Measurements from ENCODE around the gene LIMCH1.
"Not testable (repeated sequence)": the region's sequence is repeated elsewhere in the genome, so short reads cannot be mapped to it uniquely, and the experiment has no call there.

The LIMCH1 gene

GRCh38 chr4:41632481-41633073, 94.6 kb downstream of the LIMCH1 start:
- WGBS = 89% methylated on average over 11 of the region's 11 CpGs

GRCh38 chr4:41633321-41633720, 95.4 kb downstream of the LIMCH1 start:
- Histone ChIP-seq H3K27me3 (ENCODE audit: insufficient read depth, low read length) (no peaks in the 10 kb centered on the region), H3K4me1 (ENCODE audit: insufficient read depth, low read length) (0 out of 2 replicates have a peak, but pooled peaks cover 7% of the 10 kb centered on the region), H3K9me3 (ENCODE audit: insufficient read depth, low read depth, low read length) (no peaks in the 10 kb centered on the region), H3K4me3 (ENCODE audit: low read length) (no peak overlapping the region), H3K36me3 (ENCODE audit: insufficient read depth, low read length) (no peaks in the 10 kb centered on the region), H3K9ac (ENCODE audit: low read depth, low read length) (no peak overlapping the region), H3K27ac (ENCODE audit: low read depth, low read length) (no peak overlapping the region)
- 91% methylated on average over 4 of the region's 4 CpGs for WGBS

More at GRCh38 chr4:41632481-41633073, 94.6 kb downstream of the LIMCH1 start:
- Histone ChIP-seq H3K27me3 (ENCODE audit: insufficient read depth, low read length) (no peaks in the 10 kb centered on the region), H3K27ac (ENCODE audit: low read depth, low read length) (no peak overlapping the region), H3K36me3 (ENCODE audit: insufficient read depth, low read length) (no peaks in the 10 kb centered on the region), H3K4me3 (ENCODE audit: low read length) (no peak overlapping the region), H3K4me1 (ENCODE audit: insufficient read depth, low read length) (0 out of 2 replicates have a peak, but pooled peaks cover 7% of the 10 kb centered on the region), H3K9ac (ENCODE audit: low read depth, low read length) (no peak overlapping the region), H3K9me3 (ENCODE audit: insufficient read depth, low read depth, low read length) (no peaks in the 10 kb centered on the region)

GRCh38 chr4:41635441-41635840, 97.5 kb downstream of the LIMCH1 start:
- Histone ChIP-seq H3K4me1 (ENCODE audit: insufficient read depth, low read length) (peaks cover 18% of the 10 kb centered on the region), H3K9ac (ENCODE audit: low read depth, low read length) (no peak overlapping the region), H3K9me3 (ENCODE audit: insufficient read depth, low read depth, low read length) (no peaks in the 10 kb centered on the region), H3K27me3 (ENCODE audit: insufficient read depth, low read length) (no peaks in the 10 kb centered on the region), H3K36me3 (ENCODE audit: insufficient read depth, low read length) (no peaks in the 10 kb centered on the region), H3K4me3 (ENCODE audit: low read length) (no peak overlapping the region), H3K27ac (ENCODE audit: low read depth, low read length) (no peak overlapping the region)
- 89% methylated on average over 1 of the region's 3 CpGs for WGBS

GRCh38 chr4:41638203-41638602, 100.2 kb downstream of the LIMCH1 start:
- H3K4me3 ChIP-seq (ENCODE audit: low read length) = no peak overlapping the region
- H3K9ac ChIP-seq (ENCODE audit: low read depth, low read length) = no peak overlapping the region
- H3K36me3 ChIP-seq (ENCODE audit: insufficient read depth, low read length) = no peaks in the 10 kb centered on the region
- 95% methylated on average over 3 of the region's 3 CpGs for WGBS
- H3K9me3 ChIP-seq (ENCODE audit: insufficient read depth, low read depth, low read length) = no peaks in the 10 kb centered on the region
- H3K27ac ChIP-seq (ENCODE audit: low read depth, low read length) = no peak overlapping the region
- H3K27me3 ChIP-seq (ENCODE audit: insufficient read depth, low read length) = no peaks in the 10 kb centered on the region
- peaks cover 11% of the 10 kb centered on the region for H3K4me1 ChIP-seq (ENCODE audit: insufficient read depth, low read length)

GRCh38 chr4:41638866-41639265, 100.9 kb downstream of the LIMCH1 start:
- Histone ChIP-seq H3K27me3 (ENCODE audit: insufficient read depth, low read length) (peaks cover 3% of the 10 kb centered on the region; the same call in 1 of the 2 replicates), H3K27ac (ENCODE audit: low read depth, low read length) (no peak overlapping the region), H3K9ac (ENCODE audit: low read depth, low read length) (no peak overlapping the region), H3K4me1 (ENCODE audit: insufficient read depth, low read length) (peaks cover 14% of the 10 kb centered on the region), H3K36me3 (ENCODE audit: insufficient read depth, low read length) (no peaks in the 10 kb centered on the region), H3K9me3 (ENCODE audit: insufficient read depth, low read depth, low read length) (no peaks in the 10 kb centered on the region), H3K4me3 (ENCODE audit: low read length) (no peak overlapping the region)
- 95% methylated on average over 1 of the region's 4 CpGs for WGBS

- Histone ChIP-seq H3K27ac (ENCODE audit: low read depth, low read length) (no peak overlapping the region), H3K4me1 (ENCODE audit: insufficient read depth, low read length) (peaks cover 16% of the 10 kb centered on the region), H3K9ac (ENCODE audit: low read depth, low read length) (no peak overlapping the region), H3K4me3 (ENCODE audit: low read length) (no peak overlapping the region), H3K27me3 (ENCODE audit: insufficient read depth, low read length) (peaks cover 5% of the 10 kb centered on the region), H3K9me3 (ENCODE audit: insufficient read depth, low read depth, low read length) (no peaks in the 10 kb centered on the region), H3K36me3 (ENCODE audit: insufficient read depth, low read length) (no peaks in the 10 kb centered on the region)
- WGBS = 76% methylated on average over 1 of the region's 1 CpG
Observed at GRCh38 chr4:41639291-41639690, 101.3 kb downstream of the LIMCH1 start.

GRCh38 chr4:41640906-41641305, 102.9 kb downstream of the LIMCH1 start:
- Histone ChIP-seq H3K27ac (ENCODE audit: low read depth, low read length) (no peak overlapping the region), H3K36me3 (ENCODE audit: insufficient read depth, low read length) (no peaks in the 10 kb centered on the region), H3K9ac (ENCODE audit: low read depth, low read length) (no peak overlapping the region), H3K4me1 (ENCODE audit: insufficient read depth, low read length) (peaks cover 27% of the 10 kb centered on the region), H3K4me3 (ENCODE audit: low read length) (no peak overlapping the region), H3K9me3 (ENCODE audit: insufficient read depth, low read depth, low read length) (no peaks in the 10 kb centered on the region), H3K27me3 (ENCODE audit: insufficient read depth, low read length) (peaks cover 16% of the 10 kb centered on the region)
- WGBS = 95% methylated on average over 6 of the region's 6 CpGs

- not testable (repeated sequence) for H3K9me3 ChIP-seq (ENCODE audit: insufficient read depth, low read depth, low read length); H3K27ac ChIP-seq (ENCODE audit: low read depth, low read length); H3K4me3 ChIP-seq (ENCODE audit: low read length); H3K36me3 ChIP-seq (ENCODE audit: insufficient read depth, low read length); H3K9ac ChIP-seq (ENCODE audit: low read depth, low read length)
- Histone ChIP-seq H3K4me1 (ENCODE audit: insufficient read depth, low read length) (peaks cover 27% of the 10 kb centered on the region), H3K27me3 (ENCODE audit: insufficient read depth, low read length) (peaks cover 16% of the 10 kb centered on the region)
- WGBS = 94% methylated on average over 1 of the region's 1 CpG
Observed at GRCh38 chr4:41642746-41643145, 104.8 kb downstream of the LIMCH1 start.

GRCh38 chr4:41643331-41643730, 105.4 kb downstream of the LIMCH1 start:
- peaks cover 16% of the 10 kb centered on the region for H3K27me3 ChIP-seq (ENCODE audit: insufficient read depth, low read length)
- peaks cover 27% of the 10 kb centered on the region for H3K4me1 ChIP-seq (ENCODE audit: insufficient read depth, low read length)
- H3K4me3 ChIP-seq (ENCODE audit: low read length) = no peak overlapping the region
- H3K36me3 ChIP-seq (ENCODE audit: insufficient read depth, low read length) = no peaks in the 10 kb centered on the region
- H3K27ac ChIP-seq (ENCODE audit: low read depth, low read length) = no peak overlapping the region
- H3K9ac ChIP-seq (ENCODE audit: low read depth, low read length) = no peak overlapping the region
- no peaks in the 10 kb centered on the region for H3K9me3 ChIP-seq (ENCODE audit: insufficient read depth, low read depth, low read length)

GRCh38 chr4:41644288-41644914, 106.4 kb downstream of the LIMCH1 start:
- Histone ChIP-seq H3K9ac (ENCODE audit: low read depth, low read length) (no peak overlapping the region), H3K27me3 (ENCODE audit: insufficient read depth, low read length) (peaks cover 16% of the 10 kb centered on the region), H3K36me3 (ENCODE audit: insufficient read depth, low read length) (no peaks in the 10 kb centered on the region), H3K27ac (ENCODE audit: low read depth, low read length) (no peak overlapping the region), H3K4me1 (ENCODE audit: insufficient read depth, low read length) (peaks cover 20% of the 10 kb centered on the region), H3K9me3 (ENCODE audit: insufficient read depth, low read depth, low read length) (no peaks in the 10 kb centered on the region), H3K4me3 (ENCODE audit: low read length) (peak overlapping the region; percentile 24)
- WGBS = 13% methylated on average over 41 of the region's 41 CpGs

GRCh38 chr4:41644915-41645295, 106.9 kb downstream of the LIMCH1 start:
- Histone ChIP-seq H3K27ac (ENCODE audit: low read depth, low read length) (no peak overlapping the region), H3K36me3 (ENCODE audit: insufficient read depth, low read length) (no peaks in the 10 kb centered on the region), H3K27me3 (ENCODE audit: insufficient read depth, low read length) (peaks cover 16% of the 10 kb centered on the region), H3K9ac (ENCODE audit: low read depth, low read length) (no peak overlapping the region), H3K4me1 (ENCODE audit: insufficient read depth, low read length) (peaks cover 16% of the 10 kb centered on the region), H3K4me3 (ENCODE audit: low read length) (no peak overlapping the region), H3K9me3 (ENCODE audit: insufficient read depth, low read depth, low read length) (no peaks in the 10 kb centered on the region)
- 87% methylated on average over 5 of the region's 6 CpGs for WGBS

Measured in HUES64 (cell line).